HG03520 (cell line): Measurements from ENCODE around the gene ERP44.
"Not testable (repeated sequence)": the region's sequence is repeated elsewhere in the genome, so short reads cannot be mapped to it uniquely, and the experiment has no call there.

ENCODE experiments used
- ATAC-seq: cut with Tn5 transposase; IDR thresholded peaks from one replicate; pipeline ENCODE4 v1.9.1; 2021; ENCODE audit warnings: mild to moderate bottlenecking, moderate library complexity; ENCODE audit not compliant: unreplicated experiment

ERP44 gene

DNA sequence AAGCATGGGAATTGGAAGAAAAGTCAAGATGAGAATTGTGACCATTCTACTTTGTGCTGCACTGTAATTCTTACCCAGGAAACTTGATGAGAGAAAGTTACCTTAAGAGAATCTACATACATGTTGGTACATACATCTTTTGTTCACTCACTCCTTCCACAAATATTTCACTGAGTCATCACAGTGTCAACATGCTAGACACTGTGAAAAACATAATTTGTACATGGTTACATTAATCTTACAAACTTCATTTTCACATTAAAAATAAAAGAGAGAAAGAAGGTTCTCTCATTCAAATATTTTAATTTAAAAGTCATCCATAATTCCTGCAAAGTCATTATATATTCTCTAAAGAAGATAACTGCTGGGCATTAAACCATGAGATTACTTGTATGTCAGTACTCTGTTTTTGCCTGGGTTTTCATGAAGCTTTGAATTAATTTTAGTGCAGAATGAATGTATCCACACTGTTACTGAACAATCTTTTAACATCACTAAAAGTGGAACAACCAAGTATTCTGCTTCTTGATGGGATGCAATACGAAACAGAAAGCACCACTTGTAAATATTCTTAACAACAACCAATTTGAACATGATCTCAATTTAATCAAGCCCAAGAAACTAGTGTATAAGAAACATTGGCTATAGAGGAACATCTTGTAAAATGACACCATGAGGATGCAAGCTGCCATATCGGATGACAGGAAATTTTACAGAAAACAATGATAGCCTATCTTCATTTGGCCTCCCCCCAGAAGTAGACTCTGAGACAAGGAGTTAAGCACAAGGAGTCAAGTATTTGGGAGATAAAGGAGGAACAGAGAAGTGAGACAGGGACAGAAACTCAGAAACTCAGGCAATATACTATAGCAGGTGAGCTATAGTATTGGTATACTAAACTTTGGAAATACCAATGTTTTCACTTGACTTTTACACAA lies 28.4 kb downstream of the ERP44 start:
- ATAC-seq, result no peak

DNA sequence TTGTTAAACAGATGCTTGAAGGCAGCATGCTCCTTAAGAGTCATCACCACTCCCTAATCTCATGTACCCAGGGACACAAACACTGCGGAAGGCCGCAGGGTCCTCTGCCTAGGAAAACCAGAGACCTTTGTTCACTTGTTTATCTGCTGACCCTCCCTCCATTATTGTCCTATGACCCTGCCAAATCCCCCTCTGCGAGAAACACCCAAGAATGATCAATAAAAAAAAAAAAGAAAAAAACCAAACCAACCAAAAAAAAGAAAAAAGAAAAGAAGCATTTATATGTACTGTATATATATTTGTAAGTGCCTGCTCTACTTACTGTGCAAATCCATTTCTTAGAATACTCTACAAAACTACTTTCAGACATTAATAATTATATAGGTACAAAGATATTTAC lies 29.7 kb downstream of the ERP44 start:
- ATAC-seq, result not testable (repeated sequence)

DNA sequence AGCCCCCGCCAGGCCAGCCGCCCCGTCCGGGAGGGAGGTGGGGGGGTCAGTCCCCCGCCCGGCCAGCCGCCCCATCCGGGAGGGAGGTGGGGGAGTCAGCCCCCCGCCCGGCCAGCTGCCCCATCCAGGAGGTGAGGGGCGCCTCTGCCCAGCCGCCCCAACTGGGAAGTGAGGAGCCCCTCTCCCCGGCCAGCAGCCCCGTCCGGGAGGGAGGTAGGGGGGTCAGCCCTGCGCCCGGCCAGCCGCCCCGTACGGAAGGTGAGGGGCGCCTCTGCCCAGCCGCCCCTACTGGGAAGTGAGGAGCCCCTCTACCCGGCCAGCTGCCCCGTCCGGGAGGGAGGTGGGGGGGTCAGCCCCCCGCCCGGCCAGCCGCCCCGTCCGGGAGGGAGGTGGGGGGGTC lies 30.8 kb downstream of the ERP44 start:
- not testable (repeated sequence) for ATAC-seq

DNA sequence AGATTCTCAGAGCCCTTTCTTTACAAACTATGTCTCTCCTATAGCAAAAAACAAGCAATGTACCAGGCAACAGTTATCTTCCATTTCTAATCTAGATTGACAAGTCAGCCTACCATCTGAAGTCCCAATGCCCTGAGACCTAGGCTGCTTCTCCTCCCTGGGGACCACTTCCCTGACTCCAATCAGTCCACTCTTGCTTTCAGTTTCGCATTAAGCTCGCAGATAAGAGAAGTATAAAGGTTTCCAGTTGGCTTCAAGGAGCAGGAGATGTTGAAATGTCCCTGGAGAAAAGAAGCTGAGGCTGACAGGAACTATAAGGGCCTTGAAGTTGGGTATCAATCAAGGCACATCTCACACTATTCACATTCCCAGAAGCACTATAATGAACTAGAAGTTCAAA lies 32.3 kb downstream of the ERP44 start:
- ATAC-seq, result peak; percentile 85

DNA sequence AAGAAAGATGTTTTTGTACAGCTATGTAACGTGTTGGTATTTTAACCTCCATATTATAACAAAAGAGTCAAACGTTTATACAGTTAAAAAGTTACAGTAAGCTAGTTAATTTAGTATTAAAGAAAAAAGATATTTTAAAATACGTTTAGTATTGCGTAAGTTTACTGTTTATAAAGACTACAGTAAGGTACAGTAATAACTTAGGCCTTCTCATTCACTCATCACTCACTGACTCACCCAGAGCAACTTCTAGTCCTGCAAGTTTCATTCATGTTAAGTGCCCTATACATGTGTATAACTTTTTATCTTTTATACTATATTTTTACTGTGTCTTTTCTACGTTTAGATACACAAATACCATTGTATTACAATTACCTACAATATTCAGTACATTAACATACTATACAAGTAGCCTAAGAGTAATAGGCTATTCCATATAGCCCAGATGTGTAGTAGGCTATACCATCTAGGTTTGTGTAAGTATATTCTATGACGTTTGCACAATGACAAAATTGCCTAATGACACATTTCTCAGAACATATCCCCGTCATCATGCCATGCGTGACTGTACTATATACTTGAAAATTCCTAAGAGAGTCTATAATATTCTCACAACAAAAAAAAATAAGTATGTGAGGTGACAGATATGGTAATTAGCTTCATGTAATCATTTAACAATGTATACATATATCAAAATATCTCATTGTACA lies 33.8 kb downstream of the ERP44 start:
- ATAC-seq, result no peak

DNA sequence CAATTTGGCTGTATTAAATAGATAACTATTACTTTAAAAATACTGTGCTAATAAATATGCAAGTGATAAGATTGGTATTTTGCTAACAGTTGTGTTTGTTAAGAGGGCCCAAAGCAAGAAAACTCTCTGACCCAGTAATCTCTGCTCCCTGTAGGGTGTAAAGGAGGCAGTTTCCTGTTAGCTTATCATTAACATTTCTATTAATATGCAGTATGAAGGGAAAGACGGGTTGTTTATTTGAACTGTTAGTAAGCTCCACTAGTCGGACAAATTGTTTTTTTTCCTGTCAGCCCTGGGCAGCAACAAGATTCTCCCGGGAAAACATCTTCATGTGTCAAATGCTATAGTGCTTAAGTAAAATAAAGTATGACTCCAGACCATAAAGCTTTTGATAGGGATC lies 35.6 kb downstream of the ERP44 start:
- ATAC-seq, result no peak

DNA sequence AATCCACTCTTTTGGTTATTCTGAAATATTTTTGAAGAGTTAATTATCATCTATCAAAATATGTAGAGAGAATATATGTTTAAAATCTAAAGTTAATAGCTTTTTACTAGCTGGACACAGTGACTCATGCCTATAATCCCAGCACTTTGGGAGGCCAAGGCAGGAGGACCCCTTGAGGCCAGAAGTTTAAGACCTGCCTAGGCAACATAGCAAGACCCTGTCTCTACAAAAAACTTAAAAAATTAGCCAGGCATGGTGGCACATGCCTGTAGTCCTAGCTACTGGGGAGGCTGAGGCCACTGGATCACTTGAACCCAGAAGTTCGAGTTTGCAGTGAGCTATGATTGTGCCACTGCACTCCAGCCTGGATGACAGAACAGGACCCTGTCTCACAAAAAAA lies 36.1 kb downstream of the ERP44 start:
- ATAC-seq, result not testable (repeated sequence)

DNA sequence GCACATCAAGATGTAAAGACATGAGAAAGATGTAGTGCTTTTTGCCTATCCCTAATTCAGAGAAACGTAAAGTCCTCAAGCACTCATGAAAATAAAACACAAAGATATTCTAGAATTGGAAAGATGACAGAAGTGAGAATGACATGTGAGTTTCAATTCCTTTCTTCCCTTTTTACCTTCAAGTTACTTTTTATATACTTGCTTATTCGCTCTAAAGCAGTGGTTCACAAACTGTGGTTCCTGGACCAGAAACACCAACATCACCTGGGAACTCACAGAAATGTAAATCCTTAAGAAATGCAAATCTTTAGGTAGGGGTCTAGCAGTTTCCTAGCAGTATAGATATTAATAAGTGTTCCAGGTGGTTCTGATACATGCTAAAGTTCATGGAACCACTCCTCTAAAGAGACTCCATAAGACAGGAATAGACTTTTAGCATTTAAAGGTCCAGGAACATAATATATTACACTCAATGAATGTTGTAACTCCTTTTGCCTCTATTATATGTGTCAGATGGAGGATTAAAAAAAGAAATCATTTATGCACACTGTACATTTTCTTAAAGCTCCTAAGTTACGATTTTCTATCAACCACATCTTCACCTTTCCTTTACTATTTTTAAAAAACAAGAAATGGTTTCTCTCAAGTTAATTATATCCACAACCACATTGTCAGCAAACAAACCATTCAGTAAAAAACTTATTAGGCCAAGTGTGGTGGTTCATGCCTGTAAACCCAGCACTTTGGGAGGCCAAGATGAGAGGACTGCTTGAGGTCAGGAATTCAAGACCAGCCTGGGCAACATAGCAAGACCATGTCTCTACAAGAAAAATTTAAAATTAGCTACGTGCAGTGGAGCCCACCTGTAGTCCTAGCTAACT lies 39.9 kb downstream of the ERP44 start:
- peak; percentile 71 for ATAC-seq

DNA sequence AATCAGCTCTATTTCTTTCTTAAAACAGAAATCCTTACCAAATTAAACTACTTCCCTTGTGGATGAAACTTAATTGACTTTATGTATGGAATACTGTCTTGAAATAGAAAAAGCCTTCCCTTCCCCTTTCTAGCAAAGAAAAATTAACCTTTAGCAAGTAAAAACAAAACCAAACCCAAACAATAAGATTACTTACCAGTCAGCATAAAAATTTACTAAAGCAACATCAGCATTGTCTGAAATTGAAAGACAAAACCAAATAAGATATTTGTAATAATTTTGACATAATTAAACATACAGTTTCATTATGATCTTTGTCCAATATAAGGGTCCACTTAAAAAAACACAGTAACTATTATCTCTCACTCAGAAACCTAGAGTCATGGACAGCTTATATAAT lies 41.2 kb downstream of the ERP44 start:
- ATAC-seq, result no peak

DNA sequence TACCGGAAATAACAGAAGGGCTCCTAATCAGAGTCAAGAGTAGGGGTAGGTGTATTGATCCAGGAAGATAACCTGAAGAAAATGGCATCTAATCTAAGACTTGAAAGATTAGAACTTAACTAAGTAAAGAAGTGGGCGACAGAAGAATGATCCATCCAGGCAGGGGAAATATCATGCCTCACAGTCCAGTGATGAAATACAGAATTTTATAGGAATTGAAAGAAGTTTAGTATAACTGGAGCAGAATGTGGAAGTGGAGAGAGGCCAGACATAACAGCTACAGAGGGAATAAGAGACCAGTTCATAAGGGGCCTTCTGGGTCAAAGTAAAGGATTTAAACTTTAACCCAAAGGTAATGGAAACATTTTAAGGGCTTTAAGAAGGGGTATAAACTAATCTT lies 42.2 kb downstream of the ERP44 start:
- ATAC-seq, result no peak

DNA sequence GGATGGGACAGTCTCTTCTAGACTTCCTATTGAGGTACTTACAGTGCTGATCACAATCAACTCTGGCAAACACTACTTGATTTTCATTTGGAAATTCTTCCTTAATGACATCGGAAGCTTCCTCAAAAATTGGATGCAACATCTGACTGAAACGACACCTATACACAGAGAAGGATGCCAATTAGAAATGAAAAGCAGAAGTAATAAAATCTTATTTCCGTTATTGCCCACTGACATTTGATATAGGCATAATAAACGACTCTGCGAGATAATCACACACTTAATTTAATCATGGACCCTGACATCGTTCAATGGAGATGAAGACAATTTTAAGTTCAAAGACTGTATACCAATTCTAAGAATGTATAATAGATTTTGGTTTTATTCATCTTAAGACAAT lies 46.4 kb downstream of the ERP44 start:
- no peak for ATAC-seq

DNA sequence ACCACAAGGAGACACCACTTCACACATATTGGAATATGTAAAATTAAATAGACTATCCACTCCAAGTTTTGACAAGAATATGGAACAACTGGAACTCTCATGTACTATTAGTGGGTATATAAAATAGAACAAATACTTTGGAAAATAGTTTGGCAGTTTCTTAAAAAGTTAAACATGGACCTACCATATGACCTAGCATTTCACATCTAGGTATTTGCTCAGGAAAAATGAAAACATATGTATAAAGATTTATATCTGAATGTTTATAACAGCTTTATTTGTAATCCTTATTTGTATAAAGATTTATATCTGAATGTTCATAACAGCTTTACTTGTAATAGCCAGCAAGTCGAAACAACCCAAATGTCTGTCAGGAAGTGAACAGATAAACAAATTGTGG lies 49.2 kb downstream of the ERP44 start:
- ATAC-seq, result no peak

DNA sequence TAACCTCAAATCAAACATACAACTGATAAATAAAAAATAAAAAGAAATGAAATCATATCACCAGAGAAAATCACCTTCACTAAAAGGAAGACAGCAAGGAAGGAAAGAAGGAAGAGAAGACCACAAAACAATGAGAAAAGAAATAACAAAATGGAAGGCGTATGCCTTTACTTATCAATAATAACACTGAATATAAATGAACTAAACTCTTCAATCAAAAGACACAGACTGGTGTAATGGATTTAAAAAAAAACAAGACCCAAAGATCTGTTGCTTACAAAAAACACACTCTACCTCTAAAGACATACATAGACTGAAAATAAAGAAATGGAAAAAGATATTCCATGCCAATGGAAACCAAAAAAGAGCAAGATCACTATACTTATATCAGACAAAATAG lies 60.3 kb downstream of the ERP44 start:
- no peak for ATAC-seq

DNA sequence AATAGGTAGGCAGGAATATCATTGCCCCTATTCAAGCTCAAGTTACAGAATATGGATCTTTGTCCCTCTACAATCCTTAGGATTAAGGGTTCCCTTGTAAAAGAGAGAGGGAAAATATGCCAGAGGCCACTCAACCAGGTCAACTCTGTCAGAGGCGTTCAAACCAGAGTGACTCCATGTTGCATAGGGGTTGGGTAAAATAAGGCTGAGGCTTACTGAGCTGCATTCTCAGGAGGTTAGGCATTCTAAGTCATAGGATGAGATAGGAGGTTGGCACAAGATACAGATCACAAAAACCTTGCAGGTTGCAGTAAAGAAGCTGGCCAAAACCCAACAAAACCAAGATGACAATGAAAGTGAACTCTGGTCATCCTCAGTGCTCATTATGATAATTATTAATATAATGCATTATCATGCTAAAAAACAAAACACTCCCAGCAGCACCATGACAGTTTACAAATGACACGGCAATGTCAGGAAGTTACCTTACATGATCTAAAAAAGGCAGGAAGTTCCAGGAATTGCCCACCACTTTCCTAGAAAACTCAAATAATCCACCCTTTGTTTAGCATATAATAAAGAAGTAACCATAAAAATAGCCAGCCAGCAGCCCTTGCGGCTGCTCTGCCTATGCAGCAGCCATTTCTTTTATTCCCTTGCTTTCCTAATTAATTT lies 64.8 kb downstream of the ERP44 start:
- ATAC-seq, result no peak

DNA sequence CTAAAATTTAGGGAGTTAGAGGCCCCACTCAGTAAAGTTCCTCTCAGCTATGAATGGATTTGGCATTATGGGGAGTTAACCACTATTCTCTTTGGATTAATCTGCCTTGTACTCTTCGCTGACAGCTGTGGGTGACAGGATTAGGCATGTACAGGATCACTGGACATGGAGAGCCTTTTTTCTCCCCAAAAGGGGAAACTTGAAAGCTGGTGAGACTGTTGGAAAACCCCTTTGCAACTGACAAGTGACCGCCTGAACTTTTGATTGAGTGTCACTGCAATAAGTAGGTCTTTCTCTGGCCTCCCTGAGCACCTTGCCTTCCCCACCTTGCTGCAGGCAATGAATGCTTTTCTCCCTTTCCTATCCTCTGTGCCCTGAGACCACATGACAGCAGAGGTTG lies 68.3 kb downstream of the ERP44 start:
- ATAC-seq, result no peak

DNA sequence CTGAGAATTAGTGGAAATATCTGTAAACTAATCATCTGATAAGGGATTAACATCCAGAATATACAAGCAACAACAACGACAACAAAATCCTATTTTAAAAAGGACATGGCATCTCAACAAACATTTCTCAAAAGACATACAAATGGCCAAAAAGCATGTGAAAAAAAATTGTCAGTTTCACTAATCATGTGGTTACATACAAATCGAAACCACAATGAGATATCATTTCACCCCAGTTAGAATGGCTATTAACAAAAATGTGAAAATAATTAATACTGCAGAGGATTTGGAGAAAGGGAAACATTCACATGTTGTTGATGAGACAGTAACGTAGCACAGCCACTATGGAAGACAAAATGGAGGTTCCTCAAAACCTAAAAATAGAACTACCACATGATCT lies 69.5 kb downstream of the ERP44 start:
- ATAC-seq, result no peak

DNA sequence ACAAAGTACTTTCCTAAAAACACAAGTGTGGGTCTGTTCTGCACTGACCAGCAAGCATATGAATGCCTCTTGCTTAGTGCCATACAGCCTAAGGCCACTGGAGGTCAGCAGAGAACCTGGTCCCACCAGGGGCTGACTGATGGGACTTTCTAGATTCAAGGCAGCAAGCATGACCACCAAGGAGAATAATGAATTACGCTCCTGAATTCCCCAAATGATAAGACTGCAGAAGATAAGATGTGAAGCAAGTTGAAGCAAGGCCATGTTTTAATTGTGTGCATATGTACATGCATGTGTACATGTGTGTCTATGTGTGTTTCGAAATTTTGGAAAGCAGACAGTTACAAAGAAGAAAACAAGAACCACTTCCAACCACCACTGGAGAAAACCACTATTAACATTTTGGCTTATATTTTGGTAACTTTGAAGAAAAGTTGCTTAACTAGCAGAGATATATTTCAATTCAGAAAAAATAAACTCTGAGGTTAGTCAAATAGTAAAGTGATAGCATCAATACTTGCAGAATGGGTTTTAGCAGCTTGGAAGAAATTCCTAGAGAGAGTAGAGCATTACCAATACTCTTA lies 70.5 kb downstream of the ERP44 start:
- ATAC-seq, result peak; percentile 83

DNA sequence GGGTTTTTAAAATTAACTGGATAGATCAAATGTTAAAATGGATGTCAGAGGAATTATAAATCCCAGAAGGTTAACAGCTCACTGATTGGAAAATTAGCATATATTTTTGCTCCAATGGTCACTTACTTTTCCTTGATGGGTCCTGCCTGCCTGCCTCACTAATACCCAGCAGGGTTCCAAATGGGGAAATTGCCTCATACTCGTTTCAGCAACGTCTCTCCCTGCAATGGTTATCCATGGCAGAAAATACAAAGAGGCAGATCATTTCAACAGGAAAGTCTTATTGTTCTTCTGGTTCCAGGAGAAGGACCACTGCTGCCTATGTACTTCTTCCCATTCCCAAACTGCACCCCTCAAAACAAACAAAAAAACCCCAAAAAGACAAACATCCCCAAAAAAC lies 71.3 kb downstream of the ERP44 start:
- ATAC-seq, result no peak

DNA sequence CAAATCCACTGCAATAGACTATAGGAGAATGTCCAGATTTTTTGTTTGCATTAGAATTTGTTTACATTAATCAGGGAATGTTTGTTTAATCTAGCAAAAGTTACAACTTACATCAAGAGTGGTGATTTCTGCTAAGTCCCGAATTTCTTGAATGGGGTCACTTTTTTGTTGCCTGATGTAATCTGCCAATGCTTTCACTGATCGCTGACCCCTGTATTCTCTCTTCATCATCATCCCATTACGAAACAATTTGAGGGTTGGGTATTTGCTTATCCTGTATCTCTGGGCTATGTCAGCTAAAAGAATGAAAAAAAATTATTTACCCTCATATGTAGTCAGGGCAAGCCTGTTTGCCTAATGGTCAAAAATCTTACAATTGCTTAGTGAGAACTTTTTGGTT lies 76.9 kb downstream of the ERP44 start:
- no peak for ATAC-seq

DNA sequence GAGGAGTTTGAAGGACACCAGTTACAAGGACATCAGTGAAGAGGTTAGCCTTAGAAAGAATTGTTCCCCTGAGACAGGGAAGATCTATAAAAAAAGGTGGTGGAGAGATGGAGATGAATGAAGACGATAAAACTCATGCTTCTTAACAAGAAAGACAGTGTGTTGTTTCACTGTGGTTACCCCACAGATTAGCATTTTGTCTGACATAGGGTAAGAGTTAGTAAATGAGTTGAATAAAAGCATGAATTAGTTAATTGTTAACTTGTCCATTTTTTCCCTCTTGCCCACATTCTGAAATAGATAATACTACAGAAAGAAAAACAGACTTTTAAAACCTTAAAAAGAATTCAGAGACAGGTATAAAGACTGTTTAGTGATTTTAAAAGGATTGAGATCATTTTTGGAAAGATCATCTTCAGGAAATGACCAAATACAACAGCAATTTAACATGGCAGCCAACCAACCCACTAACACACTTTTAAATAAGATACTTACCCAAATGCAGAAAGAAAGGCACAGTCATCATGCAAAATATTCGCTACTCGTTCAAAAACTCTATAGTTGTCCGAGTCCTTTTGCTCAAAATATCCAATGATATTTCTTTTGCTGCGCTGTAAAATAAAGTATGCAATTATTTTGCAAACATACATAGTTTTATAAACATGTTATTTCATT lies 78.5 kb downstream of the ERP44 start:
- no peak for ATAC-seq
